DND-41 (cell line): ENCODE results near the gene TMEM127.

Source experiments
- ATAC-seq: fragments of 200-7000 bp; cut with Tn5 transposase; 3 replicates; pipeline ENCODE4 v1.9.1; 2021; ENCODE audit warnings: low read depth; ENCODE audit not compliant: insufficient read depth
- DNase-seq: peaks from one replicate; pipeline ENCODE4 v3.0.0-alpha.2; 2020
- H2AFZ ChIP-seq: 2 replicates; pipeline ENCODE4 v1.6.0; 2012; ENCODE audit warnings: low read depth, low read length
- H3K27ac ChIP-seq: 2 replicates; pipeline ENCODE4 v1.5.1; 2012; ENCODE audit warnings: low read length, inconsistent platforms
- H3K27me3 ChIP-seq: fragments of 200-600 bp; sonication (generic); 2 replicates; pipeline ENCODE4 v1.6.0; 2012; ENCODE audit warnings: low read length, mild to moderate bottlenecking, inconsistent platforms; ENCODE audit not compliant: insufficient read depth, poor library complexity
- H3K36me3 ChIP-seq: 2 replicates; pipeline ENCODE4 v1.5.1; 2012; ENCODE audit warnings: low read length, inconsistent platforms; ENCODE audit not compliant: insufficient read depth
- H3K4me1 ChIP-seq: 2 replicates; pipeline ENCODE4 v1.5.1; 2012; ENCODE audit warnings: mild to moderate bottlenecking, low read length; ENCODE audit not compliant: insufficient read depth
- H3K4me2 ChIP-seq: 2 replicates; pipeline ENCODE4 v1.6.0; 2012; ENCODE audit warnings: mild to moderate bottlenecking, moderate library complexity, low read length, inconsistent platforms; ENCODE audit not compliant: insufficient read depth
- H3K4me3 ChIP-seq, 2 experiments: fragments of 200-600 bp in 1 of 2; shearing (Covaris generic) in 1 of 2; 2 replicates each; pipeline ENCODE4 v1.5.1; 2012 to 2016; ENCODE audit warnings: inconsistent platforms in 2 of 2, low read length in 2 of 2, mild to moderate bottlenecking in 2 of 2, low read depth in 1 of 2, moderate library complexity in 1 of 2
- H3K79me2 ChIP-seq: 2 replicates; pipeline ENCODE4 v1.6.0; 2012; ENCODE audit warnings: low read length, inconsistent platforms; ENCODE audit not compliant: insufficient read depth
- H3K9ac ChIP-seq: 2 replicates; pipeline ENCODE4 v1.6.0; 2012; ENCODE audit warnings: low read depth, mild to moderate bottlenecking, inconsistent platforms, low read length, moderate library complexity
- H3K9me3 ChIP-seq: 2 replicates; pipeline ENCODE4 v1.5.1; 2012; ENCODE audit warnings: low read length, moderate library complexity, mild to moderate bottlenecking, inconsistent platforms; ENCODE audit not compliant: insufficient read depth, severe bottlenecking
- H4K20me1 ChIP-seq: 2 replicates; pipeline ENCODE4 v1.6.0; 2012; ENCODE audit warnings: low read length; ENCODE audit not compliant: insufficient read depth
- EZH2 ChIP-seq: IDR thresholded peaks from 3 replicates; pipeline ENCODE4 v1.6.1; 2012; ENCODE audit warnings: borderline replicate concordance, low read depth, mild to moderate bottlenecking, moderate library complexity, low read length, inconsistent platforms; ENCODE audit not compliant: severe bottlenecking
- TF ChIP-seq, protein P1 (sequence below): IDR thresholded peaks from 2 replicates; pipeline ENCODE4 v1.5.1; 2012; ENCODE audit warnings: borderline replicate concordance, low read length, moderate library complexity, mild to moderate bottlenecking; ENCODE audit not compliant: poor library complexity, severe bottlenecking; ENCODE audit errors: extremely low read depth

The TMEM127 gene

DNA sequence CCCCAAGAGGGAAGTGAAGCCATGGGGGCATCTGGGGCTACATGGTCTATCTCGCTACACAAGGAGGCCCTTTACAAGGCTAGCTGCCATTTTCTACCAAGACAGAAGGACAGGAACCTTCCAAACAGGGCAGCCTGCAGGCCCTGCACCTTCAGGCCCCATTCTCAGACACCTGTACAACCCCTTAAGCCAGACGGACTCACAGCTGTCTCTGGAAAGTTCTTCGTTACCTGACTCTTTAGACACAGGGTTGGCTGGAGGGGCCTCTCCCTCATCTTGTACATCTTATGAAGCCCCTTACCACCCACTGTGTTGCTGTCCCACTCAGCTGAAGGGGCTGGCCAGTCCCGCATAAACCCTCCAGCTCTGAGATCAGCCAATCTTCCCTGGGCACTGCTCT, 17.2 kb downstream of the TMEM127 start:
- TF ChIP-seq EZH2: no peak
- TF ChIP-seq, protein P1, sequence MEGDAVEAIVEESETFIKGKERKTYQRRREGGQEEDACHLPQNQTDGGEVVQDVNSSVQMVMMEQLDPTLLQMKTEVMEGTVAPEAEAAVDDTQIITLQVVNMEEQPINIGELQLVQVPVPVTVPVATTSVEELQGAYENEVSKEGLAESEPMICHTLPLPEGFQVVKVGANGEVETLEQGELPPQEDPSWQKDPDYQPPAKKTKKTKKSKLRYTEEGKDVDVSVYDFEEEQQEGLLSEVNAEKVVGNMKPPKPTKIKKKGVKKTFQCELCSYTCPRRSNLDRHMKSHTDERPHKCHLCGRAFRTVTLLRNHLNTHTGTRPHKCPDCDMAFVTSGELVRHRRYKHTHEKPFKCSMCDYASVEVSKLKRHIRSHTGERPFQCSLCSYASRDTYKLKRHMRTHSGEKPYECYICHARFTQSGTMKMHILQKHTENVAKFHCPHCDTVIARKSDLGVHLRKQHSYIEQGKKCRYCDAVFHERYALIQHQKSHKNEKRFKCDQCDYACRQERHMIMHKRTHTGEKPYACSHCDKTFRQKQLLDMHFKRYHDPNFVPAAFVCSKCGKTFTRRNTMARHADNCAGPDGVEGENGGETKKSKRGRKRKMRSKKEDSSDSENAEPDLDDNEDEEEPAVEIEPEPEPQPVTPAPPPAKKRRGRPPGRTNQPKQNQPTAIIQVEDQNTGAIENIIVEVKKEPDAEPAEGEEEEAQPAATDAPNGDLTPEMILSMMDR: no peak
- DNase-seq: no peak
- ATAC-seq: peak; percentile 22; the same call in 2 of the 3 replicates
- Histone ChIP-seq H3K27me3 (no peaks in the 10 kb centered on the region), H3K27ac (no peak overlapping the region), H3K9ac (no peak overlapping the region), H3K79me2 (no peaks in the 10 kb centered on the region), H3K9me3 (no peaks in the 10 kb centered on the region), H2AFZ (no peak overlapping the region), H4K20me1 (no peaks in the 10 kb centered on the region), H3K4me3 (no peak overlapping the region), H3K4me1 (no peaks in the 10 kb centered on the region), H3K4me2 (no peak overlapping the region), H3K36me3 (peaks cover 25% of the 10 kb centered on the region)

DNA sequence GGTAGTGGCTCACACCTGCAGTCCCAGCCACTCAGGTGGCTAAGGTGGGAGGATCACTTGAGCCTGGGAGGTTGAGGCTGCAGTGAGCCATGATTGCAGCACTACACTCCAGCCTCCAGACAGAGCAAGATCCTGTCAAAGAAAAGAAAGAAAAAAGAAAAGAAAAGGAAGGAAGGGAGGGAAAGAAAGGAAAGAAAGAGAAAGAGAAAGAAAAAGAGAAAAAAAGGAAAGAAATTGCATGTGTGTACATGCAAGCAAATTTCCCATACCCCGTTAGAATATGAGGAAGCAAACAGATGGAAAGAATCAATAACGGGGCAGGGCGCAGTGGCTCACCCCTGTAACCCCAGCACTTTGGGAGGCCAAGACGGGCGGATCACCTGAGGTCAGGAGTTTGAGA, 17.9 kb downstream of the TMEM127 start:
- ATAC-seq (no peak), DNase-seq (no peak)
- no peak overlapping the region for H2AFZ ChIP-seq
- TF ChIP-seq, protein P1: no peak
- TF ChIP-seq EZH2: no peak
- no peak overlapping the region for H3K27ac ChIP-seq
- no peaks in the 10 kb centered on the region for H4K20me1 ChIP-seq
- no peak overlapping the region for H3K9ac ChIP-seq
- no peaks in the 10 kb centered on the region for H3K79me2 ChIP-seq
- no peak overlapping the region for H3K4me2 ChIP-seq
- H3K27me3 ChIP-seq: no peaks in the 10 kb centered on the region
- no peaks in the 10 kb centered on the region for H3K4me1 ChIP-seq
- H3K9me3 ChIP-seq: no peaks in the 10 kb centered on the region
- H3K36me3 ChIP-seq: peaks cover 18% of the 10 kb centered on the region
- no peak overlapping the region for H3K4me3 ChIP-seq

DNA sequence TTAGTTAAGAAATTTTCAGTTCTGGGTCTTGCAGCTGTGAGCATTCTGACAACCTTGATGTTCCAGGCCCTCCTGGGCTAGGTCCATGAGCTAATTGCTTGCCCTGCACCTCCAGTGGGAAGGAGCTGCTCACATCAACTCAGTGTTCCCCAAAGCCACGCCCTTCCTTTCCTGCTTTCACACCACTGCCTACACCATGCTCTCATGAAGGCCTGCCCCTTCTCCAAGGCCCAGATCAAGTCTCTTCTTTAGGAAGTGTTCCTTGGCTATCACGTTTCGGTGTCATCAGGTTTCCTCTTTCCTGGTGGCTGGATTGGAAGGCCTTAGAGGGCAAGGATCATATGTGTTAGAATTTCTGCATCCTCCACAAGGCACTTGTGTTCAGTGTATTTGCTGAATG, 18.8 kb downstream of the TMEM127 start:
- DNase-seq (no peak), ATAC-seq (0 out of 3 replicates have a peak, but pooled peaks have one; percentile 21)
- no peak overlapping the region for H2AFZ ChIP-seq
- H3K4me2 ChIP-seq: no peak overlapping the region
- H3K27me3 ChIP-seq: no peaks in the 10 kb centered on the region
- no peaks in the 10 kb centered on the region for H3K9me3 ChIP-seq
- H3K4me1 ChIP-seq: no peaks in the 10 kb centered on the region
- TF ChIP-seq, protein P1: no peak
- no peak for TF ChIP-seq EZH2
- H3K79me2 ChIP-seq: no peaks in the 10 kb centered on the region
- H3K36me3 ChIP-seq: peaks cover 10% of the 10 kb centered on the region
- H3K27ac ChIP-seq: no peak overlapping the region
- H3K4me3 ChIP-seq: no peak overlapping the region
- H3K9ac ChIP-seq: no peak overlapping the region
- H4K20me1 ChIP-seq: no peaks in the 10 kb centered on the region
